HG02943 (cell line): ENCODE data around the gene TWSG1.
"Not testable (repeated sequence)": the region's sequence is repeated elsewhere in the genome, so short reads cannot be mapped to it uniquely, and the experiment has no call there.

Source experiments
- ATAC-seq: cut with Tn5 transposase; IDR thresholded peaks from one replicate; pipeline ENCODE4 v1.9.1; 2021; ENCODE audit warnings: mild to moderate bottlenecking, low read depth, moderate library complexity; ENCODE audit not compliant: unreplicated experiment

Gene TWSG1

GRCh38 chr18:9446839-9447238 is 112.3 kb downstream of the TWSG1 start:
- no peak for ATAC-seq

GRCh38 chr18:9447334-9447733 is 112.8 kb downstream of the TWSG1 start:
- no peak for ATAC-seq

GRCh38 chr18:9449600-9450414 is 115.2 kb downstream of the TWSG1 start:
- no peak for ATAC-seq

GRCh38 chr18:9450920-9451319 is 116.3 kb downstream of the TWSG1 start:
- ATAC-seq: not testable (repeated sequence)
